Activated CD4-positive, alpha-beta T cell treated with anti-CD3 and anti-CD28 coated beads, Interleukin-2, Interleukin-4, amounts not matched to agents 100 ng/mL and 50 ng/mL, durations not matched to agents 16 hours and 8 hours (primary cell): ENCODE measurements around the gene MYOM1.

ENCODE experiments used
- DNase-seq: peaks from one replicate; pipeline ENCODE4 v3.0.0-alpha.2; 2020; ENCODE audit warnings: low spot score

The MYOM1 gene

DNA sequence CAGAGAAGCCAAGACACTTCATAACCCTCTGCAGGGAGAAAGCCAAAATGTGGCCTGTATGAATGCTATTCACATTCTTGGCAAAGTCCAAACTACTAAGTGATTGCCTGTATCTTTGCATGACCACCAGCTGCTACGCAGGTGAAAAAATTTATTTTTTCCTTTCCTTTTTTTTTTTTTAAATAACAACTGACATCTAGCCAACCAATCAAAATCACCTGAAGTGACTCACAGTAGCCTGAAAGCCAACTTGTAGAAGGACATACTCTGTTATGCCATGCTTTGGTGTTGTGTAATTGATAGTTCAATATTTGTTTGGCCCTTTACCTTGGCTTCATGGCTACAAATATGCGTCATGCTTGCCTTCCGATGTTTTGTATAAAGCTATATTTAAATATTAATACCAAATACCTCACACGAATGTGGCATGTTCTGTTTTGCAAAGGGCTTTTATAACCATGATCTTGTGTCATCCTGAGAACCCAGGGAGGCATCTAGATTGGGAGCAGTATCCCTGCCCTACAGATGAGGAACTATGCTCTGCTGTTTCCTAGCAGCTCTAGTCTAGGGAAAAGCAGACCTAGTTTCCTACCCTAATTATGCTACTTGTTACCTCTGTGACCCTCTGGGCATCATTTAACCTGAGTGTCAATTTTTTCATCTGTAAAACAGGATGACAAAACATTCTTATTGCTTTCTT, 102.1 kb downstream of the MYOM1 start:
- DNase-seq: no peak

DNA sequence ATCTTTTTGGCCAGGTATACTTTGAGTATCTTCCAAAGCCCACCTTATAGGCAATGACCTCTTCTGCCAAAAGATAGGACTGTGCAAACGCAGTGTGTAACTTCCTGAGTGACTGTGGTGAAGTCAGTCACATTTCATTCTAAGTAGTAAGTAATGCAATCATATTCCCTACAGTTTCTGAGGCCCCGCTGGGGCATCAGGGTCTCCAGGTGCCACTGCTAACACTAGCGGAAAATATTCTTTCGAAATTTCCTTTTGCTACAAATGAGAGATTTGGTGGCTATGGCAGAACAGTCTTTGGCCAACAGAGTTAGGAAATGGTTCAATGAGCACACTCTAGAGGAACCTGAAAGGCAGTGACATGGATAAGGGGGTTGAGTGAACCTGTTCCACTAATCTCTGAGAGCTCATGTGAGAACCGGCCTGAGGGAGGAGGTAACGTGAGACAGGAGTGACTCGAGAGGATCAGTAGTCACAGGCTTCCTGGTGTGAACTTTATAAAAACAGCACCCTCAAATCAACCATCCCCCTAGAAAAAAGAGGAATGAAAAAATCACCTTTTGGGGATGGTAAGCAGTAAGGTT, 104.2 kb downstream of the MYOM1 start:
- DNase-seq: no peak

- no peak for DNase-seq
These were observed 105.3 kb downstream of the MYOM1 start for GRCh38 chr18:3114451-3114850.

DNA sequence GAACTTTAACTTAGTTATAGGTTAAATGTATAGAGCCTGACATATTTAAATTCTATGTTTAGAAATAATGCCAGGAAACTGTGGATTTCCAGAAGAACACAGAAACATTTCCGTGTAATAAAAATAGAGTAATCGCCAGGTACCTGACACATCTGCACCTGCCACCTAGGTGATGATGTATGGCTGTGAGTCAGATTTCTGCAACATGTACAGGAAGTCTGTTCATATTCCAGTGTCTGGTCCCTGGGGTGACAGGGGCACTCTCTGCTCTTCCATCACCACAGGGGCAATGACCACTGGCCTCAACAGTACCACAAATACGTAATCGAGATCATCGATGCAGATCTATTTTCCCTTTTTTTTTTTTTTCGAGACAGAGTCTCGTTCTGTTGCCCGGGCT, 105.7 kb downstream of the MYOM1 start:
- DNase-seq: no peak

- DNase-seq: no peak
These were observed 108.1 kb downstream of the MYOM1 start for GRCh38 chr18:3111523-3112240.

DNA sequence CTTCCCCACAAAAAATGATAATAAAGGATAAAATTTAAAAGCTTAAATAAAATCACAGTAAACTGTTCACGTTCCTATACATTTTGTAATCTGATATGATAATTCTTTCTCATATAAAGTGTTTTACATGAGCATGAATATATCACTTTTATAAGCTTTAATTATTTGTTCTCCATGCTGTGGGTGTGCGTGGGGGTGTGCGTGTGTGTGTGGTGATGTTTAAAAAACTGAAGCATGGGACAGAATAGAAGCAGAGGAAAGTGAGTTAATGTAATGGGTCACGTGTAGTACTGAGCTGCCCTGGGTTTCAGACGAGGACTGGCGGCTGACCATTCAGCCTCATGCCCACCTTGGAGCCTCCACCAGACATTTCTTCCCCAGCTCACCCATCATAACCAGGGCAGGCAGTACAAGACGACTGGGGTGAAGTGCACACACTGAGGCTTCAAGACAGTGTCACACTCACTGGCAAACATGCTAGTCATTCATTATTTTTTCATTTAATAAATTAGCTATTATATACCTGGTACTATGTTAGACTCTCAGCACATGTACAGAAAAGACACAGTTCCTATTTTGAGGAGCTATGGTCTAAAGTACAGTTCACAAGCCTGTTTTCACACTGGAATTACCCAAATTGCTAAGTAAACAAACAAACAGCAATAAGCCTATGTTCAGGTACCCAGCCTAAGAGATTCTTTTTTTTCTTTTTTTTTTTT, 109.6 kb downstream of the MYOM1 start:
- no peak for DNase-seq

GRCh38 chr18:3107740-3108151, 112.0 kb downstream of the MYOM1 start:
- DNase-seq: no peak

- DNase-seq: no peak
These were observed 115.3 kb downstream of the MYOM1 start for GRCh38 chr18:3104190-3105054.

DNA sequence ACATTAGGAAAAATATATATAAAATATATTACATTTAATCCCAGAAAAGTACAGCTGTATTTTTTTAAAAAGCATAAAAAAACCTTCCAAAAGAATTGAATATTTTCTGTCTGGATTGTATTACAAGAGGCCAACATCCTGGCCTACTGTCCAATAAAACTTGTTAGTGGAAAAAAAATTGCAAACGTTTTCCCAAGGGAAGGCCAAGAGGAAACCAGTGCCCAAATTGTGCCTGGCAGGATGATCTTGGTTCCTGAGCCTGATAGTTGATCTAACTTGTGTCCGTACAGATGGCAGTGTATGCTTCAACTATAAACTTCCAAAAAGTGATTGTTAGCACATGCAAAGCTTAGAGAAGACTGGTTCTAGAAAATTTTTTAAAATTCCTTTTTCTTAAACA, 116.2 kb downstream of the MYOM1 start:
- DNase-seq: no peak

DNA sequence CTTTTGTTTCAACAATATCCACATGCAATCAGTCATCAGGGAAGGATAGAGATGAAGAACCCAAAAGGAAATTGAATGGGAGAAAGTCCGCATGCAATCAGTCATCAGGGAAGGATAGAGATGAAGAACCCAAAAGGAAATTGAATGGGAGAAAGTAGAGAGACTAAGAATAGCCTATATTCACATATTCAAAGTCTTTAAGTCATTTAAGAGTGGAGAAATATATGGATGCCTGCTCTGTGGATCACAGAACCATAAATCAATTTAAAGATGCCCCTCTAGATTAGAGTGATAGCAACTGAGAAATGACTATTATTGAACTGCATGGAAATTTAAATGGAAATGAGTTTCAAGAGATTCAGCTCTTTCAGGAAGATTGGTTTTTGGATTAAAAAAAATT, 116.8 kb downstream of the MYOM1 start:
- DNase-seq: no peak

- no peak for DNase-seq
These were observed 119.2 kb downstream of the MYOM1 start for GRCh38 chr18:3100498-3101132.

GRCh38 chr18:3099327-3099726, 120.4 kb downstream of the MYOM1 start:
- DNase-seq: no peak

DNA sequence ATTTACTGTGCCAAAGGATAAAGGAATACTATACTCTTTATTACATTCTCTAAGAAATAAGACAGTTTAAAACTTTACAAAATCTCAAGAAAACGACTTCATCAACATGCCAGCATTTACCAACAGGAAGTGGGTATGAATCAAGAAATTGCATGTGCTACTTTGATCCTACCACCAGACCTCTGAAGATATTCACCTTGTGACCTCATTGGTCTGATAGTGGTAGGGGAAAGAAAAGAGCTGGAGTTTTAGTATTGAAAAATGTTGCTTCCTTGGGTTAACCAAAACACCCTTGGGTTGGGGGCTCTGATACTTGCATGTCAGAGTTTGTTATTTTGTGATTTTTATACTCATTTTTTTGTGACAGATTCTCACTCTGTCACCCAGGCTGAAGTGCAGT, 122.7 kb downstream of the MYOM1 start:
- peak; percentile 3 for DNase-seq

DNA sequence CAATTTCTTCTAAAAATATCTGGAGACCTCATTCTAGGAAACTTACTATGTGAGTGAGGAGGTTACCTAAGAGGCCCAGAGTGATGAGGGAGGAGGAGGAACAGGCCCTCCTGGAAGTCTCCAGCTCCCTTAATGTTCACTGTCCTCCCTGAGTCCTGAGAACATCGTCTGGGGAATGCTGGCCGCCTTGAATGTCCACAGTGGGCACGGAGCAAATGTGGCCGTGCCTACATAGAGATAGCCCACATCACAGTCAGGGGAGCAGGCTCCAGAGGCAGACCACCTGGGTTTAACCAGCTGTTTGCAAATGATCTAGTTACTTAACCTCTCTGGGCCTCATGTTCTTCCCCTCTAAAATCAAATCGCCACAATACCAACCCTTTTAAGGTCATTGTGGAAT, 123.8 kb downstream of the MYOM1 start:
- DNase-seq: no peak

- no peak for DNase-seq
These were observed 125.5 kb downstream of the MYOM1 start for GRCh38 chr18:3094338-3094684.

GRCh38 chr18:3093624-3094337, 126.0 kb downstream of the MYOM1 start:
- DNase-seq: no peak

DNA sequence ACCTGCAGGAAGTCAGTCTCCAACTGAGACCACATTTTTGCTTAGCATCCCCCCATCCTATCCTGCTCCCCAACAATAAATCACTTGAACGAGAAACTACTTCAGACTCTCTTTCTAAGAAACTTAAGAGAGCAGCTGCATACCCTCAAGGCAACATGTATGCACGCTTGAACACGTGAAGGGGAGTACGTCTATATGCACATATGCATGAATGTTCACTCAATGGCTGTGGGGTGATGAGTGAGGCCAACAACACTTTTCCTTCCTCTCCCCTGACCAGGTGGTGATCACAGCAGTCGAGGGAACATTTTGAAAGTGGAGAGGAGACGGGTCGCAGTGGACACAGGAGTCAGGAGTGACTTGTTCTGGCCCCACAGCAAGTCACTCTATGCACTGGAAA, 127.0 kb downstream of the MYOM1 start:
- no peak for DNase-seq

DNA sequence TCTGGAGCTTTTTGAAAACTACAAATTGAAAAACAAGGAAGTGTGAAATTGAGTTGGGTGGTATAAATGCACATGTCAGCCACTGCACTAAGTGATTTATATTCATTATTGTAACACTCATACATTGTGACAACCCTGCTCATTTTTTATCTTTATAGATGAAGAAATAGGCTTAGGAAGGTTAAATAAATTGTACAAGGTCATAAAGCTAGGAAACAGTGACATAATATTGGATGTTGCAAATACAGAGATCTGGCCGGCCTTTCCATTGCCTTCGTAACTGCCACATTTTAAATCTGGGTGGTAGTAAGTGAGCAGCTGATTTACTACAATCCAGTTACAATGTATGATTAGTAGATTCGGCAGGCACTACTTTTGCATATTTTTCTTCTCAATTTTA, 130.2 kb downstream of the MYOM1 start:
- DNase-seq: no peak

DNA sequence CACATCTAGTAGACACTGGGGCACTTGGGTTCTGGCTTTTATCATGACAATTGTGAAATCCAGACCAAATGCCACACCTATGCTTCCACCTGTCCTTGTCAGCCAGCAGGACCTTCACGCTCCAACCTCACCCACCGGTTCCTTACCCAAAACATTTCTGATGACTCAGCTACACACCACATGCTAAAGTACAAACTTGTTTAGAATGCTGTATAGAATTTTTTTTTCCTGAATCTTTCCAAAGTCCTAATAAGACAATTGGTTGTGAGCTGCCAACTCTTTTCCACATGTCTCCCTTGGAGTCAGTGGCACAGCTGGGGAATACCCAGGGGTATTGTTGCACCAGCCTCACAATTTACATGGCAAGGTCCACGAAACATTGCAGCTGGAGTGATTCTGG, 131.3 kb downstream of the MYOM1 start:
- DNase-seq: no peak

GRCh38 chr18:3086871-3087270, 132.9 kb downstream of the MYOM1 start:
- DNase-seq: no peak

GRCh38 chr18:3085612-3086011, 134.2 kb downstream of the MYOM1 start:
- no peak for DNase-seq
